EH (cell line): ENCODE results near the gene MITF.
"Not testable (repeated sequence)": the region's sequence is repeated elsewhere in the genome, so short reads cannot be mapped to it uniquely, and the experiment has no call there.

Experiments used
- DNase-seq: peaks from one replicate; pipeline ENCODE4 v3.0.0-alpha.2; 2015; ENCODE audit warnings: low read depth

The MITF gene

DNA sequence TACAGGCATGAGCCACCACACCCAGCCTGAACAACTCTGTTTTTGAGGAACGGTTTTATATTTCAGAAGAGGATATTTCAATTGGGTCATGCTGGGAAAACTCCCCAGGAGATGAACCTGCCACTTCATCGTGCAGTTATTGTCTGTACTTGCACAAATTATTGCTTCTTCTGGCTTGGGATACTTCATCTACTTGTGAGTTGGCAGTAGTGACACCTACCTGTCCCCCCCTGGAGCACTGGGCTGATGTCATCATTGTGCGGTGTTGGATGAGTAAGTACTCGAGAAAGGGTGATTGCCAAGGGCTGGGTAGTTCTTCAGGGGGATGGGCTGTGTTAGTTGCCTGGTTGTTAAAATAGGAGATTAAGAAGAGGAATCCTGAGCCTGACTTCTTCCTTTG, 175.1 kb downstream of the MITF start:
- DNase-seq = no peak

DNA sequence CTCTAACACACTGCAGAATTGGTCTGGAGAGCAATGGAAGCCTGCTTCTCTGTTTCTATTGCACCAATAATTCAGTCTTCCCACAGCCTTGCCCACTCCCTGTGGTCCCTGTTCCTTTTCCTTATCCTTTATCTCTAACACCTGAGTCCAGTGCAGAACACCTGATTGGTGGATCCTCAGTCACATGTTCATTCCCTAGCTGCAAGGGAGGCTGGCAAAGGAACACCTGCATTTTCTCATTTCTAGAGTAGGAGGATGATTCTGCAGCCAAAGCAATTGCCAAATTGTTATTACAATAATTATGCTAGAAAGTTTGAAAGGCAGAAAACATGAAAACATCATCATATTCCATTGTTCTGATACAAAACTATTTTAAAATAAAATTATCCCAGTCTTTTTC, 176.5 kb downstream of the MITF start:
- DNase-seq = no peak

DNA sequence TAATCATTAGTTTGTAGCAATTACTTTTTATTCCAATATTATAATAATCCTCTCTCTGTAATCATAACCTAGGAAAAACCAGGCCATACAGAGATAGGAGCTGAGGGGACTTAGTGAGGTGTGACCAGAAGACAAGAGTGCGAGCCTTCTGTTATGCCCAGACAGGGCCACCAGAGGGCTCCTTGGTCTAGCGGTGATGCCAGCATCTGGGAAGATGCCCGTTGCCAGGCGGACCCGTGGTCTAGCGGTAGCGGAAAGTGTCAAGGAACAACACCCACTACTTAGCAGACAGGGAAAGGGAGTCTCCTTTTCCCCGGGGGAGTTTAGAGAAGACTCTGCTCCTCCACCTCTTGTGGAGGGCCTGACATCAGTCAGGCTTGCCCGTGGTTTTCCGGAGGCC, 180.7 kb downstream of the MITF start:
- DNase-seq = not testable (repeated sequence)

DNA sequence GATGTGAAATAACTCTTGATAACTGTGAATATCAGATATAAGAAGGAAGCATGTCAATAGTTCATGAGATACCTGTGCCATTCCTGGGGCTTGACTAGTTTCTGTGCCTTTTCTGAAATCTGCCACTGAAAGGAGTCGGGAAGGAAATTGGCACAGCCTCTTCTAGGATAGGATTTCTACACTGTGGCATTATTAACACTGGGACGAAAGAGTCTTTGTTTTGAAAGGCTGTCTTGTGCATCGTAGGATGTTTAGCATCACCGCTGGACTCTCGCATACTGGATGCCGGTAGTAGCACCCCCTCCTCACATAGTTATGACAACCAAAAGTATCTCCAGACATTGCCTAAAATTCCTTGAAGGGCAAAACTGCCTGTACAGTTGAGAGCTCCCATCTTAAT, 182.4 kb downstream of the MITF start:
- no peak for DNase-seq

DNA sequence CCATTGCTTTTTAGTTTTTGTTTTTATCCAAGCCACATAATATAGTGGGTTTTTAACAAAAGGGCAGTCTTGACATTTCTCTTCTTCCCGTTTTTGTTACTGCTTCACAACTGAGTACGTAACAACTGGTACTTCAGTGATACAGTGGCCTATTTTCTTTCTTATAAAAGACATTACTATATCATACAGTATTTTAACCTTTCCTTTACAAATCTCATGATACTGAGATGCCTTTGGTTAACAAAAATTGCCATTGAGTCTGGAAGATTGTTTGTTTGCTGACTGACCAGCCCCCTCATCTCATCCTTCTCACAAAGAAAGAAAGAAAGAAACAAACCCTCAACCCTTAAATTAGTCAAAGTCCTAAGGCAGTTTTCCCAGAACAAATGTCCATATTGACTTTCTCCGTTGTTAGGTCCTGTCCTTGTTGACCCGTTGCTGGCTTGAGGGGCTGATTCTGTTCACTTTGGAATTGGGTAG, 183.3 kb downstream of the MITF start:
- DNase-seq = no peak

DNA sequence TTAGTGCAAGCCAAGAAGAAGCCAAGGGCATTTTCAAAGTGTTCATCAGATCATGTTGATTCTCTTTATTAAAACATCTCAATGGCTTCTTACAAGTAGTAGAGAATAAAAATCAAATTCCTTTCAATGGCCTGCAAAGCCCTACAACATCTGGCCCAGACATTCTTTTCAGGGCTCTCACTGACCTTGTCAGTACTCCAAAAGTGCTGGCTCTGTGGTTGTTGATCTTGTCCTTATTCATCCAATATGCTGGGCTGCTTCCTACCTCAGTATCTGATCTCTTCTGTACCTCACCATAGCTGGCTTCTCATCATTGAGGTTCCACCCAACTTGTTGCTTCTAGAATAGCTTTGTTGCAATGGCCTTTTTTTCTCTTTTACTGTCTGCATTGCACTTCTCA, 186.2 kb downstream of the MITF start:
- DNase-seq = peak; percentile 63

GRCh38 chr3:69926385-69926784, 187.1 kb downstream of the MITF start:
- no peak for DNase-seq

DNA sequence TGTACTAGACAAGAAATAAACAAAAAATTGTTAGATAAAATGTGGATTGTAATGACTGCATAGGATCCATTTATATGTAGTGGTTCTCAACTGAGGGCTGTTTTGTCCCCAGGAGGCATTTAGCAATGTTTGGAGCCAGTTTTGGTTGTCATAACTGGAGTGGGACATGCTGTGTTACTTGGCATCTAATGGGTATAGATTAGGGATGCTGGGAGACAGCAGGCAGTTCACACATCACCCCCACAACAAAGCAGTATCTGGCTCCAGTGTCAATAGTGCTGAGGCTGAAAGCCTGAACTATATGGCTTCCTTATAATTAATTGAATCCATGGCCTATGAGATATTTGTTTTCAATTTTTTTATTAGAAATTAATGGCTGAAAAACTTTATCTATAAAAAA, 188.3 kb downstream of the MITF start:
- no peak for DNase-seq

DNA sequence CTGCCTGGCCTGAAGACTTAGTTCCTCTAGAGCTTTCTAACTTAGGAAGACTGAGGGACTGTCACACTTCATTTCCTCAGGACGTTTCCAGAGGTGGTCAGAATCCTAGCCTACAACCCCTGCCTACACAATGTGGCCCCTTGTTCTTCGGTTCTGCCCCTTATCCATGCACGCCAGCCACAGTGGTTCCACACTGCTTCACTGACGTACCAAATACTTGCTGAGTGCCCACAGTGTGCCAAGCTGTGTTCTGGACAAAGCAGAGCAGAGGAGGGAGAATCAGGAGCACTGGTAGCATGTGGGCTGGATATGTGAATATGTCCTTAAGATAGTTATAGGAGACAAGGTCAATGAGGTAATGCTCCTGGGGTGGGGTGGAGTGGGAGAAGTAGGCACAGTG, 189.8 kb downstream of the MITF start:
- DNase-seq = no peak

- DNase-seq = peak; percentile 31
These were observed 191.3 kb downstream of the MITF start for GRCh38 chr3:69930564-69930963.

- no peak for DNase-seq
These were observed 192.8 kb downstream of the MITF start for GRCh38 chr3:69932087-69932486.

DNA sequence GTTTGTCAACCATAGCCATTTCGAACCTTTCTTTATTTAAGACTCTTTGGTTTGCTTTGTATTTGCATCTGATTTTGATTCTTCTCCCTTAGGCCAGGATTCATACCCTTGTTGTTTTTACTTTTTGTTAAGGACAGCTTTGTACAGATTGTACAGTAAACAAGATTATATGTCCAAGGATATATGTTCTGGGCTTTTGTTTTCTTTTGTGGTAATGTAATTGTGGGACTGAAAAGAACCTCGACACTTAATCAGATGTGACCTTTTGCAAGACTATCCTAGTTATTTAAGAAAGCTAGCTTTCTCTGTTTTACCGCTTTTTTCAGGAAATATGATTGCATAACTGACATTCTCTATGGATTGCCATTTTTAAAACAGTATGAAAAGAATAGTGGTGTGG, 193.2 kb downstream of the MITF start:
- no peak for DNase-seq

- no peak for DNase-seq
These were observed 195.1 kb downstream of the MITF start for GRCh38 chr3:69934398-69934797.

GRCh38 chr3:69936266-69936665, 197.0 kb downstream of the MITF start:
- no peak for DNase-seq

DNA sequence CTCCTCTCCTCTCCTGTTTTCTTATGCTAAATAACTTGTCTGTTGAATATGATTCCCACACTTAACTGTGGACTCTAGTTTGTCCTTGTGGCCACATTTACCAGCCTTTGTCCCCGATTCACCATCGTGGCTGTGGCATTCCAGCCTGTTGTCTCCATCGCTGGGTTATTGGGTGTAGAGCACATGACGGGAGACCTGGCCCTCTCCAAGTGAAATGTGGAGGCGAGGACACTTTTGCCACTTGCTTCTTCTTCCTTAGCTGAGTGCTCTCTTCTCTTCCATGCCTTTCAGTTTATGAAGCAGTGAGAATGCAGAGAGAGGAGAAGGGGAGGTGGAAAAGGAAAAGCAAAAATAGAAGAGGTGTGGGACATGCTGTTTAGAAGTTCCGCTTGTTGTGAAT, 198.8 kb downstream of the MITF start:
- no peak for DNase-seq

GRCh38 chr3:69938931-69939330, 199.7 kb downstream of the MITF start:
- DNase-seq = no peak

- no peak for DNase-seq
These were observed 201.8 kb downstream of the MITF start for GRCh38 chr3:69941037-69941436.

DNA sequence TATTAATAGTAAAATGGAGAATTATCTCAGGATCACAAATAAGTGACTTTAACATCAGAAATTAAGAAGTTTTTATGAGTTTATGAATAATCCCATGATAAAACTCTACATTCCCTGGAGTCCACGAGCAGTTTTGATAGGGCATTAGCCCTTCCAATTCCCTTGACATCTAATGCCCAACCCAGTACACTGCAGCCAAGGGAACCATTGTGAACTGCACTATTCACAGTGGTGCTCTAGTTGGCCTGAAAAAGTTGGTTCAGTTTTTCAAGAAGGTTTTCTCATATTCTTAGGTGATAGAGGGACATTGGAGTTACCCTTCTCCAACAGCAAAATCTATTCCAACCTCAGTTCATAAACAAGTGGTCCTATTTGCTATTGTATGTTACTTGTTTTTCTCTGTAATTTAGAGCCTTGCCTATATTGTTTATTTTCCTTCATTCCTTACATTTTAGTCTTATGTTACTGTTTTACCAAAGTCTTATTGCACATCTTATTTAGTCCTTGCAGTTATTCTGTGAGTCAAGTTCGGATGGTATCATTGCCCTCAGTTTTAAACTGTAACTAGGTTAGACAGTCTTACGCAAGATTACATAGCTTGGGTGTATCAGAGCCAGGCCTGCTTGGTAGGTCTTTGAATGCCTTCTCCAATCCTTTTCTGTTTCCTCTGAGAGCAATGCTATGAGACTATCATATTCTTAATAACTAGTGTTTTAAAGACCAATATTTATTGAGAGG, 202.3 kb downstream of the MITF start:
- peak; percentile 55 for DNase-seq

- no peak for DNase-seq
These were observed 205.7 kb downstream of the MITF start for GRCh38 chr3:69944931-69945493.

- peak; percentile 66 for DNase-seq
These were observed 209.1 kb downstream of the MITF start for GRCh38 chr3:69948246-69948862.

DNA sequence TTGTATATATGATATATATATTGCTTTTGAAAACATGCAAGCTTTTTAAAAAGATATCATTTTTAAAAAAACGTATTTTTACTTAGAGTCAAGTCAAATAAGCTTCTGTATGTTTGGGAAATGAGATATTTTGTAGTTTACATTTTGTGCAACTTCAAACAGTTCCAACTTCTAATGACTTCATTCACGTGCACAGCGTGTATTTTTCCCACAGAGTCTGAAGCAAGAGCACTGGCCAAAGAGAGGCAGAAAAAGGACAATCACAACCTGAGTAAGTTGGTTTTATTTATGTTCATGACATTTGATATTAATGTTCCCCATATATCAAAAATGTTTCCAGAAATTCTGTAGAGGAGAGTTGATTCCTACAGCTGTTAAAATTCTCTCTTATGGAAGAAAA, 212.4 kb downstream of the MITF start:
- DNase-seq = no peak

GRCh38 chr3:69959581-69959980, 220.3 kb downstream of the MITF start:
- no peak for DNase-seq

- DNase-seq = no peak
These were observed 222.6 kb downstream of the MITF start for GRCh38 chr3:69961706-69962439.
